Psoas muscle (tissue), 8 donors: ENCODE measurements around the gene MAK. TPM values are rescaled to one million over a fixed set of nuclear protein-coding genes. Genes with fewer than 3 reads are reported as not detected.

ENCODE experiments used
- ATAC-seq, 4 donors: fragments of 200-7000 bp; cut with Tn5 transposase; one replicate each; pipeline ENCODE4 v1.9.1; 2020; ENCODE audit warnings: moderate library complexity in 3 of 4, mild to moderate bottlenecking in 2 of 4
- DNase-seq, 2 donors: peaks; one replicate each; pipeline ENCODE4 v3.0.0-alpha.2; 2020
- H3K27ac ChIP-seq: fragments of 200-600 bp; one replicate; pipeline ENCODE4 v1.8.0; 2022
- H3K27me3 ChIP-seq, 3 donors: fragments of 200-600 bp in 1 of 3; one replicate each; pipeline versions ENCODE4 v1.6.1 to v1.8.0; 2013 to 2022; ENCODE audit warnings: low read length in 2 of 3, mild to moderate bottlenecking in 2 of 3, moderate library complexity in 1 of 3; ENCODE audit not compliant: insufficient read depth in 3 of 3
- H3K36me3 ChIP-seq, 2 donors: fragments of 200-600 bp in 1 of 2; one replicate each; pipeline versions ENCODE4 v1.6.1 to v1.8.0; 2013 to 2022; ENCODE audit warnings: low read depth in 1 of 2, mild to moderate bottlenecking in 1 of 2, moderate library complexity in 1 of 2; ENCODE audit not compliant: insufficient read depth in 1 of 2
- H3K4me1 ChIP-seq: fragments of 200-600 bp; one replicate; pipeline ENCODE4 v1.8.0; 2022
- H3K4me3 ChIP-seq: fragments of 200-600 bp; one replicate; pipeline ENCODE4 v1.8.0; 2022; ENCODE audit warnings: mild to moderate bottlenecking
- H3K9me3 ChIP-seq: fragments of 200-600 bp; one replicate; pipeline ENCODE4 v1.8.0; 2022
- WGBS, 3 donors: extraction: QIAGEN DNeasy Blood & Tissue Kit; methylation state at CpG; one replicate each; pipeline versions ENCODE4 v1.1.6 to v1.1.7; 2013; 5-methylcytosine and 5-hydroxymethylcytosine counted together
- intact Hi-C, 2 donors: fragments of 100-400 bp; cut with DNase I; formaldehyde crosslinking; loops; one replicate each; pipeline versions ENCODE4 v1.11.0 to v1.14.2; 2022
- polyA plus RNA-seq, 3 donors: library from polyadenylated mRNA; stranded (reverse); fragments of 200-250 nt; gene quantifications; one replicate each; pipeline ENCODE4 v1.2.3, GENCODE V29; 2013
- total RNA-seq, 4 donors: library from RNA; stranded (reverse); fragmentation: NEBNext Ultra II Directional in 2 of 4; extraction: Animal tissue kit (Norgen Biotek cat#: 25700) in 2 of 4; gene quantifications; one replicate each; pipeline versions ENCODE4 v1.2.1 to v1.2.4, GENCODE V29; 2021 to 2023
- TF ChIP-seq, protein P1 (sequence below): fragments of 200-600 bp; IDR thresholded peaks from one replicate; pipeline ENCODE4 v1.8.0; 2022; ENCODE audit warnings: antibody characterized with exemption
- donor health status: healthy with polysubstance abuse.
- donor health status: DM: no; HTN: no; CAD: no; lungs with moderate emphysema.
- donor health status: Bipolar disorder and iron deficiency.
- donor health status: healthy.
- donor health status: DM: yes; HTN: yes; CAD: no.
- donor health status: DM: no; HTN: no; CAD: no.
- donor health status: DM: no; HTN: no; CAD: no.
- donor health status: DM: yes; HTN: yes; CAD: no.

Gene MAK
- total and polyA plus RNA-seq, 7 donors, result 0.01 to 0.09 (median 0.03) TPM; not detected in 4

DNA sequence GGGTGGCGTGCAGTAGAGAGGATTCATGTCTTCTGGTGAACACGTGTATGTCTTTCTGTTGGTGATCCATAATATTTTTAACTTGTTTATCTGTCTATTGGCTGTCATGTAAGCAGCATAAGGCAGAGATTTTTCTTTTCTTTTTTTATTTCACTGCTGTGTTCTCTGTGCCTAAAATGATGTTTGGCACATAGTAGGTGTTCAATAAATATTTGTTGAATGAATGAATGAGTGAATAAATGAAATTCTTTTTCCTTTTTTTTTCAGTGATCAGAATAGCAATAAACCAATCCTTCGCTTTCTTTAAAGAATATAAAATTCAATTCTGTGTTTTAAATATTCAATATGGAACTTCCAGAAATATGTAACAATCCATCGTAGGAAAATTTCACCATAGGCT is 30.0 kb downstream of the MAK start:
- Histone ChIP-seq H3K4me3 (no peak overlapping the region), H3K27ac (no peak overlapping the region), H3K9me3 (no peaks in the 10 kb centered on the region), H3K36me3 (no peaks in the 10 kb centered on the region), H3K27me3 (no peaks in the 10 kb centered on the region), H3K4me1 (no peaks in the 10 kb centered on the region)
- TF ChIP-seq, protein P1, sequence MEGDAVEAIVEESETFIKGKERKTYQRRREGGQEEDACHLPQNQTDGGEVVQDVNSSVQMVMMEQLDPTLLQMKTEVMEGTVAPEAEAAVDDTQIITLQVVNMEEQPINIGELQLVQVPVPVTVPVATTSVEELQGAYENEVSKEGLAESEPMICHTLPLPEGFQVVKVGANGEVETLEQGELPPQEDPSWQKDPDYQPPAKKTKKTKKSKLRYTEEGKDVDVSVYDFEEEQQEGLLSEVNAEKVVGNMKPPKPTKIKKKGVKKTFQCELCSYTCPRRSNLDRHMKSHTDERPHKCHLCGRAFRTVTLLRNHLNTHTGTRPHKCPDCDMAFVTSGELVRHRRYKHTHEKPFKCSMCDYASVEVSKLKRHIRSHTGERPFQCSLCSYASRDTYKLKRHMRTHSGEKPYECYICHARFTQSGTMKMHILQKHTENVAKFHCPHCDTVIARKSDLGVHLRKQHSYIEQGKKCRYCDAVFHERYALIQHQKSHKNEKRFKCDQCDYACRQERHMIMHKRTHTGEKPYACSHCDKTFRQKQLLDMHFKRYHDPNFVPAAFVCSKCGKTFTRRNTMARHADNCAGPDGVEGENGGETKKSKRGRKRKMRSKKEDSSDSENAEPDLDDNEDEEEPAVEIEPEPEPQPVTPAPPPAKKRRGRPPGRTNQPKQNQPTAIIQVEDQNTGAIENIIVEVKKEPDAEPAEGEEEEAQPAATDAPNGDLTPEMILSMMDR, result no peak
- 91 to 94% (median 93%) methylated on average over 4 of the region's 4 CpGs for WGBS, 3 donors
- ATAC-seq (no peak), DNase-seq (no peak)
- intact Hi-C loops, result loop anchor here in 1 of 2 donors (10.0 kb wide), 1 partner anchor 304 kb away; no protein-coding TSS in a partner anchor

DNA sequence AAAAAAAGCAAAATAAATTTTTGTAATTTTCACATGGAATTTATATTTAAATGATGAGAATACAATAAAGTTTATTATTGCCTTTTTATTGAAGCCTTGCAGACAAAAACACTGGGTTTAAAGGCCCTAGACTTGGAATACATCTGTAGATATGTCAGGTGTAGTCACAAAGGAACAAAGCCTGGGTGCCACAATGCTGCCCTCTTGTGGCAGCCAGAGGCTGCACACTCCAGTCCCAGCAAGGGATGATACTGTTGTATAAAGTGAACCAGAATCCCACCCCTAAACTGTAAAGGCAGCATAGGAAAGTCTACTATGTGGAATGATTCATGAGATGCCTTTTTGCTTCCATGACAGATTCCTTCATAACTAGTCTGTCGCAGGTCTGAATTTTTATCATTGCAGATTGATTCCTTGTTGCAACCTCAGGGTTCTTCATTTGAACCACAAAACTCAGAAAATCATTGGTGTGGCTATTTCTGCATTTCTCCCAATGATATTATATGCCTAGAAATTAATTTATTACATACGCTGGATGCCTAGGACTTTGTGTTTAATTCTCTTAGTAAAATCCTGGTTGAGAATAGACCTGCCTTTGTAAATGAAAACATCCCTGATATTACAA is 37.0 kb downstream of the MAK start:
- no peak overlapping the region for H3K4me3 ChIP-seq
- intact Hi-C loops, result loop anchor here (5.0 to 10.0 kb wide), 2 partner anchors 297 to 324 kb away; no protein-coding TSS in a partner anchor
- no peaks in the 10 kb centered on the region for H3K4me1 ChIP-seq
- no peaks in the 10 kb centered on the region for H3K36me3 ChIP-seq
- H3K27me3 ChIP-seq, result no peaks in the 10 kb centered on the region
- peak; percentile 76 to 89 (median 84) for ATAC-seq
- WGBS, 3 donors, result 40 to 41% (median 40%) methylated on average over 2 of the region's 2 CpGs
- no peaks in the 10 kb centered on the region for H3K9me3 ChIP-seq
- peak; percentile 31 to 74 for DNase-seq
- TF ChIP-seq, protein P1, result peak; percentile 97
- no peak overlapping the region for H3K27ac ChIP-seq

GRCh38 chr6:10800810-10801209 is 37.5 kb downstream of the MAK start:
- TF ChIP-seq, protein P1, result no peak
- intact Hi-C loops, result loop anchor here (5.0 to 10.0 kb wide), 2 partner anchors 296 to 324 kb away; no protein-coding TSS in a partner anchor
- Histone ChIP-seq H3K4me1 (no peaks in the 10 kb centered on the region), H3K36me3 (no peaks in the 10 kb centered on the region), H3K27ac (no peak overlapping the region), H3K9me3 (no peaks in the 10 kb centered on the region), H3K4me3 (no peak overlapping the region), H3K27me3 (no peaks in the 10 kb centered on the region)
- no peak for DNase-seq
- WGBS, 3 donors, result 80 to 83% (median 81%) methylated on average over 3 of the region's 3 CpGs
- ATAC-seq, result no peak

GRCh38 chr6:10794239-10794638 is 44.1 kb downstream of the MAK start:
- ATAC-seq (no peak), DNase-seq (no peak)
- WGBS, 3 donors, result 82 to 88% (median 83%) methylated on average over 3 of the region's 3 CpGs
- TF ChIP-seq, protein P1, result no peak
- Histone ChIP-seq H3K27ac (no peak overlapping the region), H3K27me3 (no peaks in the 10 kb centered on the region), H3K4me1 (no peaks in the 10 kb centered on the region), H3K9me3 (no peaks in the 10 kb centered on the region), H3K4me3 (no peak overlapping the region), H3K36me3 (peaks cover 0 to 9% of the 10 kb centered on the region in 2 donors)
- intact Hi-C loops, result no loop called here

DNA sequence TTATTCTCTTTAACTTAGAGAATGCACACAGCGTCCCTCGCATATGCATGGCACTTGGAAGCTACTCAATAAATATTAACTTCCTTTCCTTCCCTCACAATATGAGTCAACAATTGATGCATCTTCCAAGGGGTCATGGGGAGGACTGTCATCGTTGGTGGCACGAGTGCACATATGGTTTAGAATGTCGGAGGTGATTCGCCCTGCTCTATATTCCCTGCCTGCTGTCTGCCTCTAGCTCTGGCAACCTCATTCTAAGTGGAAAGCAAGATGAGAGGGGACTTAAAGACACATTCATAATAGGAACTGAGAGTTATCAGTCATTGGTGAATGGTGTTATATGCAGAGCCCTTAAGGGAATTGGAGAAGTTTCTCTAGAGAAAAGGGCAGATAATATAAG is 44.6 kb downstream of the MAK start:
- no peaks in the 10 kb centered on the region for H3K9me3 ChIP-seq
- no peaks in the 10 kb centered on the region for H3K4me1 ChIP-seq
- TF ChIP-seq, protein P1, result no peak
- intact Hi-C loops, result no loop called here
- no peak for DNase-seq
- H3K27ac ChIP-seq, result no peak overlapping the region
- no peaks in the 10 kb centered on the region for H3K27me3 ChIP-seq
- peaks cover 0 to 11% of the 10 kb centered on the region in 2 donors for H3K36me3 ChIP-seq
- WGBS, 3 donors, result 91 to 94% (median 94%) methylated on average over 6 of the region's 6 CpGs
- no peak overlapping the region for H3K4me3 ChIP-seq
- no peak for ATAC-seq
